ENCODE results near the gene HAAO. TPM values are rescaled to one million over a fixed set of nuclear protein-coding genes. Genes with fewer than 3 reads are reported as not detected.

The HAAO gene
- total RNA-seq, 1 experiment from 2014 or later = 6.6 TPM

- Histone ChIP-seq H3K79me1 (ENCODE audit: insufficient read depth, low read depth, low read length, poor library complexity, severe bottlenecking) (no peaks in the 10 kb centered on the region), H2BK5ac (ENCODE audit: insufficient read length, low read length) (no peak overlapping the region), H3K9ac (ENCODE audit: extremely low read depth, insufficient read length, low read length) (no peak overlapping the region)
These were observed 68.9 kb downstream of the HAAO start for GRCh38 chr2:42723465-42723864.

More at GRCh38 chr2:42723465-42723864, 68.9 kb downstream of the HAAO start:
- H4K91ac ChIP-seq (ENCODE audit: insufficient read length, low read depth, low read length) = no peak overlapping the region
- H3K9me3 Mint-ChIP-seq = no peaks in the 10 kb centered on the region
- no peaks in the 10 kb centered on the region for H3K79me2 ChIP-seq (ENCODE audit: insufficient read depth, low read length)
- no peak overlapping the region for H3K18ac ChIP-seq (ENCODE audit: insufficient read length, low read depth, low read length)
- no peaks in the 10 kb centered on the region for H3K27me3 ChIP-seq (ENCODE audit: insufficient read depth, low read length)
- no peak overlapping the region for H4K5ac ChIP-seq (ENCODE audit: insufficient read length, low read depth, low read length)
- no peak overlapping the region for H2AFZ ChIP-seq (ENCODE audit: low read length)
- H4K20me1 ChIP-seq (ENCODE audit: control insufficient read depth, insufficient read depth, insufficient read length) = no peaks in the 10 kb centered on the region
- no peaks in the 10 kb centered on the region for H3K27me3 Mint-ChIP-seq (ENCODE audit: low read depth)
- H2BK120ac ChIP-seq (ENCODE audit: low read depth, low read length, poor library complexity, severe bottlenecking) = no peak overlapping the region
- H4K8ac ChIP-seq (replicated peaks; ENCODE audit: insufficient read length, low read depth, low read length) = no peak overlapping the region
- no peak overlapping the region for H3T11ph ChIP-seq (ENCODE audit: low read length)
- H3K4me1 ChIP-seq (ENCODE audit: insufficient read depth, low read length) = peaks cover 6% of the 10 kb centered on the region; the same call in 1 of the 2 replicates
- H3K56ac ChIP-seq (ENCODE audit: insufficient read length, low read depth, low read length) = no peak overlapping the region
- H3K4ac ChIP-seq (ENCODE audit: low read depth, low read length) = no peak overlapping the region
- H3K4me3 Mint-ChIP-seq = no peak overlapping the region
- DNase-seq = no peak
- peaks cover 0 to 1% (median 0%) of the 10 kb centered on the region in 3 experiments; a peak in 3 of 7 replicates for H3K36me3 Mint-ChIP-seq (ENCODE audit: insufficient read depth in 1 of 3, low read depth in 3 of 3)
- H3K4me2 ChIP-seq (ENCODE audit: insufficient read depth, insufficient read length, low read length) = no peak overlapping the region
- H2BK12ac ChIP-seq (ENCODE audit: insufficient read length, low read depth, low read length) = no peak overlapping the region
- H2BK15ac ChIP-seq (ENCODE audit: low read depth, low read length) = no peak overlapping the region
- H3K27ac ChIP-seq (ENCODE audit: insufficient read length, low read depth, low read length) = no peak overlapping the region
- H3K27ac Mint-ChIP-seq = no peak overlapping the region
- H3K23ac ChIP-seq (ENCODE audit: insufficient read length, low read depth, low read length) = no peak overlapping the region
- H2AK5ac ChIP-seq (ENCODE audit: insufficient read length, low read length) = no peak overlapping the region
- H3K14ac ChIP-seq (ENCODE audit: insufficient read depth, low read length) = no peak overlapping the region
- TF ChIP-seq, protein P1, sequence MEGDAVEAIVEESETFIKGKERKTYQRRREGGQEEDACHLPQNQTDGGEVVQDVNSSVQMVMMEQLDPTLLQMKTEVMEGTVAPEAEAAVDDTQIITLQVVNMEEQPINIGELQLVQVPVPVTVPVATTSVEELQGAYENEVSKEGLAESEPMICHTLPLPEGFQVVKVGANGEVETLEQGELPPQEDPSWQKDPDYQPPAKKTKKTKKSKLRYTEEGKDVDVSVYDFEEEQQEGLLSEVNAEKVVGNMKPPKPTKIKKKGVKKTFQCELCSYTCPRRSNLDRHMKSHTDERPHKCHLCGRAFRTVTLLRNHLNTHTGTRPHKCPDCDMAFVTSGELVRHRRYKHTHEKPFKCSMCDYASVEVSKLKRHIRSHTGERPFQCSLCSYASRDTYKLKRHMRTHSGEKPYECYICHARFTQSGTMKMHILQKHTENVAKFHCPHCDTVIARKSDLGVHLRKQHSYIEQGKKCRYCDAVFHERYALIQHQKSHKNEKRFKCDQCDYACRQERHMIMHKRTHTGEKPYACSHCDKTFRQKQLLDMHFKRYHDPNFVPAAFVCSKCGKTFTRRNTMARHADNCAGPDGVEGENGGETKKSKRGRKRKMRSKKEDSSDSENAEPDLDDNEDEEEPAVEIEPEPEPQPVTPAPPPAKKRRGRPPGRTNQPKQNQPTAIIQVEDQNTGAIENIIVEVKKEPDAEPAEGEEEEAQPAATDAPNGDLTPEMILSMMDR (conservative IDR thresholded peaks at IDR 0.05) = no peak
- no peak overlapping the region for H2BK20ac ChIP-seq (ENCODE audit: low read depth, low read length, poor library complexity, severe bottlenecking)
- H3K9me3 ChIP-seq (ENCODE audit: control insufficient read depth, low read depth, low read length) = no peaks in the 10 kb centered on the region
- H3K4me1 Mint-ChIP-seq = peaks cover 13 to 14% of the 10 kb centered on the region in 2 experiments
- no peaks in the 10 kb centered on the region for H3K23me2 ChIP-seq (ENCODE audit: insufficient read length, low read depth, low read length, poor library complexity, severe bottlenecking)

Measured in H9 (cell line).